ENCODE measurements around the gene GNE. TPM values are rescaled to one million over a fixed set of nuclear protein-coding genes. Genes with fewer than 3 reads are reported as not detected.

Gene GNE
- total and polyA plus RNA-seq, 9 of the 15 experiments (the other 6 are each of a cell fraction or from before 2014, with no cell fraction given) = 5.1 to 18.6 (median 12.0) TPM

- H3K9me3 ChIP-seq (replicated peaks; ENCODE audit: control insufficient read depth, insufficient read depth, low read depth, low read length) = no peaks in the 10 kb centered on the region
- H3K27me3 ChIP-seq (ENCODE audit: control insufficient read depth in 2 of 2, insufficient read depth in 2 of 2, low read length in 2 of 2) = no peaks in the 10 kb centered on the region
- ATAC-seq = no peak
- intact Hi-C loops (cut with micrococcal nuclease) (no loop called here), in situ Hi-C loops (cut with MboI) (no loop called here)
- DNase-seq (ENCODE audit: extremely low read depth in 1 of 4, low spot score in 3 of 4) = no peak
- no peak overlapping the region for H3K9ac ChIP-seq (ENCODE audit: insufficient read depth in 1 of 2, low read depth in 2 of 2, low read length in 2 of 2)
- no peaks in the 10 kb centered on the region; a peak in 1 of 5 replicates for H3K4me1 ChIP-seq (replicated peaks in 1 of 2; ENCODE audit: control insufficient read depth in 2 of 2, insufficient read depth in 2 of 2, low read length in 2 of 2)
- H2AFZ ChIP-seq (ENCODE audit: low read depth, low read length) = no peak overlapping the region
- WGBS (ENCODE audit: insufficient coverage, low coverage, missing lambda C conversion rate) = 45% methylated on average over 5 of the region's 7 CpGs
- BruUV-seq (replicated peaks) = no TSS peak
- no peaks in the 10 kb centered on the region for H3K36me3 ChIP-seq (ENCODE audit: control insufficient read depth, insufficient read depth, low read length)
- POLR2A ChIA-PET = no interaction called here
- H3K4me3 ChIP-seq = no peak overlapping the region
- H3K79me2 ChIP-seq (ENCODE audit: control insufficient read depth, insufficient read depth, low read length) = no peaks in the 10 kb centered on the region
- H3K27ac ChIP-seq (ENCODE audit: extremely low read depth, low read depth, low read length) = no peak overlapping the region
- no peak for FAIRE-seq
- H4K20me1 ChIP-seq (replicated peaks; ENCODE audit: control insufficient read depth, insufficient read depth, low read length) = no peaks in the 10 kb centered on the region
- H3K9me1 ChIP-seq (ENCODE audit: control insufficient read depth, insufficient read depth, low read length) = no peaks in the 10 kb centered on the region
- CTCF ChIA-PET (ENCODE audit: low intra/inter-chr PET ratio) = no interaction called here
- no peak overlapping the region for H3K4me2 ChIP-seq (ENCODE audit: insufficient read depth, low read length)
- no peak for TF ChIP-seq KLF6 (CRISPR knock-in tag; IDR thresholded peaks at IDR 0.05; ENCODE audit: borderline replicate concordance)
- TF ChIP-seq KAT7 (CRISPR knock-in tag; IDR thresholded peaks at IDR 0.05; ENCODE audit: borderline replicate concordance) = no peak
- no peak for TF ChIP-seq GABPB1 (CRISPR knock-in tag; IDR thresholded peaks at IDR 0.05)
- TF ChIP-seq HDAC1 (IDR thresholded peaks at IDR 0.05) = no peak
- TF ChIP-seq PRPF4 (IDR thresholded peaks at IDR 0.05; ENCODE audit: insufficient read depth, low read depth, low read length, poor library complexity, severe bottlenecking) = no peak
- no peak for TF ChIP-seq VEZF1 (CRISPR knock-in tag; IDR thresholded peaks at IDR 0.05)
- TF ChIP-seq CHD7 (IDR thresholded peaks at IDR 0.05; ENCODE audit: low read depth, low read length) = no peak
- TF ChIP-seq SNRNP70 (optimal IDR thresholded peaks at IDR 0.05; ENCODE audit: low read depth, low read length) = no peak
- no peak for TF ChIP-seq HDAC3 (IDR thresholded peaks at IDR 0.05; ENCODE audit: borderline replicate concordance, partially characterized antibody)
- TF ChIP-seq ZNF436 (CRISPR knock-in tag; IDR thresholded peaks at IDR 0.05) = no peak
- TF ChIP-seq ZNF583 (CRISPR knock-in tag; IDR thresholded peaks at IDR 0.05) = no peak
Measured at GRCh38 chr9:36282275-36282674, 24.0 kb upstream of the GNE start.

Measured in K562 (cell line).